ENCODE data around the gene PROC. TPM values are rescaled to one million over a fixed set of nuclear protein-coding genes. Genes with fewer than 3 reads are reported as not detected.

Gene PROC
- total RNA-seq, 2 donors from 2014 or later, result 0.26 TPM; not detected in 1

GRCh38 chr2:127465258-127465657, 47.0 kb downstream of the PROC start:
- DNase-seq (no peak), ATAC-seq (no peak)
- intact Hi-C loops (cut with DNase I), result no loop called here
- no peaks in the 10 kb centered on the region for H3K9me3 ChIP-seq
- no peak overlapping the region for H3K4me3 ChIP-seq
- H3K4me1 ChIP-seq, result no peaks in the 10 kb centered on the region
- H3K27ac ChIP-seq, result no peak overlapping the region
- H3K36me3 ChIP-seq (replicated peaks in 1 of 2; ENCODE audit: insufficient read depth in 1 of 2, low read depth in 2 of 2), result no peaks in the 10 kb centered on the region
- no peak for TF ChIP-seq CTCF (IDR thresholded peaks at IDR 0.05)
- TF ChIP-seq POLR2A (IDR thresholded peaks at IDR 0.05), result no peak
- WGBS, 2 donors, result 76 to 84% methylated on average over 4 of the region's 4 CpGs
- H3K27me3 ChIP-seq, result no peaks in the 10 kb centered on the region

- Histone ChIP-seq H3K27ac (no peak overlapping the region), H3K36me3 (replicated peaks in 1 of 2; ENCODE audit: insufficient read depth in 1 of 2, low read depth in 2 of 2) (no peaks in the 10 kb centered on the region), H3K9me3 (no peaks in the 10 kb centered on the region), H3K4me3 (no peak overlapping the region), H3K27me3 (no peaks in the 10 kb centered on the region), H3K4me1 (no peaks in the 10 kb centered on the region)
- no peak for DNase-seq
- 75 to 79% methylated on average over 8 of the region's 8 CpGs for WGBS, 2 donors
- intact Hi-C loops (cut with DNase I), result no loop called here
- no peak for ATAC-seq
- no peak for TF ChIP-seq CTCF (IDR thresholded peaks at IDR 0.05)
- no peak for TF ChIP-seq POLR2A (IDR thresholded peaks at IDR 0.05)
These were observed 50.8 kb downstream of the PROC start for GRCh38 chr2:127469051-127469450.

GRCh38 chr2:127469974-127470373, 51.7 kb downstream of the PROC start:
- no peak for DNase-seq
- no peak for TF ChIP-seq POLR2A (IDR thresholded peaks at IDR 0.05)
- no peaks in the 10 kb centered on the region for H3K27me3 ChIP-seq
- no peak for ATAC-seq
- WGBS, 2 donors, result 89 to 97% methylated on average over 2 of the region's 2 CpGs
- H3K9me3 ChIP-seq, result no peaks in the 10 kb centered on the region
- intact Hi-C loops (cut with DNase I), result no loop called here
- no peak overlapping the region for H3K27ac ChIP-seq
- no peak overlapping the region for H3K4me3 ChIP-seq
- H3K36me3 ChIP-seq (replicated peaks in 1 of 2; ENCODE audit: insufficient read depth in 1 of 2, low read depth in 2 of 2), result no peaks in the 10 kb centered on the region
- no peaks in the 10 kb centered on the region for H3K4me1 ChIP-seq

GRCh38 chr2:127471286-127471988, 53.2 kb downstream of the PROC start:
- WGBS, 2 donors, result 85 to 90% methylated on average over 4 of the region's 4 CpGs
- ATAC-seq (no peak), DNase-seq (no peak)
- TF ChIP-seq POLR2A (IDR thresholded peaks at IDR 0.05) (no peak), CTCF (IDR thresholded peaks at IDR 0.05) (no peak)
- Histone ChIP-seq H3K27ac (no peak overlapping the region), H3K4me1 (no peaks in the 10 kb centered on the region), H3K36me3 (replicated peaks in 1 of 2; ENCODE audit: insufficient read depth in 1 of 2, low read depth in 2 of 2) (no peaks in the 10 kb centered on the region), H3K27me3 (no peaks in the 10 kb centered on the region), H3K4me3 (no peak overlapping the region), H3K9me3 (no peaks in the 10 kb centered on the region)
- intact Hi-C loops (cut with DNase I), result no loop called here

GRCh38 chr2:127472268-127472667, 54.0 kb downstream of the PROC start:
- ATAC-seq, result no peak
- intact Hi-C loops (cut with DNase I), result no loop called here
- Histone ChIP-seq H3K27me3 (no peaks in the 10 kb centered on the region), H3K27ac (no peak overlapping the region), H3K9me3 (no peaks in the 10 kb centered on the region), H3K4me3 (no peak overlapping the region), H3K36me3 (replicated peaks in 1 of 2; ENCODE audit: insufficient read depth in 1 of 2, low read depth in 2 of 2) (no peaks in the 10 kb centered on the region), H3K4me1 (no peaks in the 10 kb centered on the region)
- 83 to 90% methylated on average over 1 of the region's 1 CpG for WGBS, 2 donors
- TF ChIP-seq CTCF (IDR thresholded peaks at IDR 0.05), result no peak
- no peak for TF ChIP-seq POLR2A (IDR thresholded peaks at IDR 0.05)
- no peak for DNase-seq
